Measurements from ENCODE around the gene AKAP6. TPM values are rescaled to one million over a fixed set of nuclear protein-coding genes. Genes with fewer than 3 reads are reported as not detected.

AKAP6 gene
- total RNA-seq, 1 experiment from 2014 or later: 2.3 TPM

DNA sequence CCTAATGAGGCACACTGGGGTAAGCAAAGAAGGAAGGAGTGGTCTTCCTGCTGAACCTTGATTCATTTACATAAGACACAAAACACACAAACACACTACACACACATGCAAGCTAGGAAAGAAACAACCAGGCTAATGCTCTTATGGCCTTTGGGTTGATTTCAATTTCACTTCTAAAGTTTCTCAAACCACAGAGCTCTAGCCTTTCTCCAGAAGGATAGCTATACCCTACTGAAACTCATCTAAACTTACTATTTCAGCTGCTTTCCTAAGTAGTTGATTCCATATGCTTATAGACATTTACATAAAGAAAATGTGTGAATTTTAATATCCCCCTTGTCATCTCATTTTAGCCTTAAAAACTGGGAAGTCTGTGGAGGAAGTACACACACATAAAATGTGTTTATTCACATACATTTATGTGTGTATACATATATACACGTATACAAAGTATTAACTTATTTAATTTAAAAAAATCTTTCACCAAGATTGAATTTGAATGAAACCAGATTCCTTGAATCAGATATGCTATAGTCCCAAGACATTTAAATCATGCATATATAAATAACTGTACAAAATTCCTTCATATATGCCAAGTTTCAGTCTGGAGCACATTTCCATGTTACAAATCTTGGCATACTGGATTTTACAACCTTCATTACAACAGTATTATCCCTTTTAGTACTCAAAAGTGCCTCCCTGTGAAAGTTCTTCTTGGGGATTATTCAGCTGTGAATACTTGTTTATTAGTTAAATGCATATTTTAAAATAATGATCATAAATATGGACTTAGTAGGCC, 377.8 kb downstream of the AKAP6 start:
- CTCF ChIA-PET: interaction anchor here (0.6 to 1.9 kb wide), 2 partner anchors 14 to 1086 kb away, joined by 3 to 5 read pairs; no protein-coding TSS in a partner anchor

DNA sequence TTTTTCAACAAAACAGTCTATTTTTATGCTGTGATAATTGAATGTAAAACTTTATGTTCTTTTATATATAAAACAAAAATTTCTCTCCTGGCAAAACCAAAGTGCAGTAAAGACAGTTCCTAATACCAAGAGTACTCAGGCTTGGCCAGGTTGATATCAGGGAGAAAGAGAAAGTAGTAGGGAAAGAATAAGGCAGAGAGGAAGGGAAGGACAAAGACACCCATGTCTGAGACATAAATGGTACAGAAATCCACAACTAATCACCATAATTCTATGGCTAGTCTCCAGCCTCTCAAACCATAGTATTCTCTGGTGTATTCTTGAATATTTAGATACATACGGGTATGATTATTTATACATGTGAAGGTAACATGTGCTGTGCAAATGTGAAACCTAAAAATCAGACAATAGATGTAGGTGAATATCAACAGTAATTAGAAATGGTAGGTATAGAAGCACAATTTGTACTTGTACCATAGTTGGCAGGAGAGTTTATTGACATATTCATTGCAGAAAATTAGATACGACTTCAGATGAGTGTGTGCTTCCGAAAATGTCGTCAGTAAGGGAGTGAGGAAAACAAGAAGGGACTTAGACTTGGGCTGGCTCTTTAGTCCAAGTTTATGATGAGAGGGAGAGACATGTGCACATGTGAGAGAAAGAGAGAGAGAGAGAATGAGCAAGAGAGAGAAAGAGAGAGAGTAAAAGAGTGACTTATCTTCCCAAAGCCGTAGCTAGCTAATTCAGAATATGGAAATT, 378.8 kb downstream of the AKAP6 start:
- peaks cover 6% of the 10 kb centered on the region for H3K4me1 Mint-ChIP-seq (ENCODE audit: insufficient read depth, unreplicated experiment)
- intact Hi-C loops (cut with micrococcal nuclease): no loop called here
- ChIA-PET POLR2A (no interaction called here), CTCF (interaction anchor here (0.8 kb wide), 1 partner anchor 189 kb away, joined by 3 read pairs; no protein-coding TSS in a partner anchor)
- TF ChIP-seq, protein P1, sequence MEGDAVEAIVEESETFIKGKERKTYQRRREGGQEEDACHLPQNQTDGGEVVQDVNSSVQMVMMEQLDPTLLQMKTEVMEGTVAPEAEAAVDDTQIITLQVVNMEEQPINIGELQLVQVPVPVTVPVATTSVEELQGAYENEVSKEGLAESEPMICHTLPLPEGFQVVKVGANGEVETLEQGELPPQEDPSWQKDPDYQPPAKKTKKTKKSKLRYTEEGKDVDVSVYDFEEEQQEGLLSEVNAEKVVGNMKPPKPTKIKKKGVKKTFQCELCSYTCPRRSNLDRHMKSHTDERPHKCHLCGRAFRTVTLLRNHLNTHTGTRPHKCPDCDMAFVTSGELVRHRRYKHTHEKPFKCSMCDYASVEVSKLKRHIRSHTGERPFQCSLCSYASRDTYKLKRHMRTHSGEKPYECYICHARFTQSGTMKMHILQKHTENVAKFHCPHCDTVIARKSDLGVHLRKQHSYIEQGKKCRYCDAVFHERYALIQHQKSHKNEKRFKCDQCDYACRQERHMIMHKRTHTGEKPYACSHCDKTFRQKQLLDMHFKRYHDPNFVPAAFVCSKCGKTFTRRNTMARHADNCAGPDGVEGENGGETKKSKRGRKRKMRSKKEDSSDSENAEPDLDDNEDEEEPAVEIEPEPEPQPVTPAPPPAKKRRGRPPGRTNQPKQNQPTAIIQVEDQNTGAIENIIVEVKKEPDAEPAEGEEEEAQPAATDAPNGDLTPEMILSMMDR (IDR thresholded peaks at IDR 0.05; ENCODE audit: unreplicated experiment): no peak
- H3K27ac Mint-ChIP-seq (ENCODE audit: low read depth, unreplicated experiment): no peak overlapping the region
- no peaks in the 10 kb centered on the region for H3K36me3 Mint-ChIP-seq (ENCODE audit: insufficient read depth, unreplicated experiment)
- BruUV-seq (replicated peaks): no TSS peak
- no peaks in the 10 kb centered on the region for H3K27me3 Mint-ChIP-seq (ENCODE audit: insufficient read depth, unreplicated experiment)
- no peaks in the 10 kb centered on the region for H3K9me3 Mint-ChIP-seq (ENCODE audit: unreplicated experiment)
- DNase-seq (ENCODE audit: unreplicated experiment): no peak
- no peak overlapping the region for H3K4me3 Mint-ChIP-seq (ENCODE audit: unreplicated experiment)

More for the DNA sequence above, 377.8 kb downstream of the AKAP6 start:
- Mint-ChIP-seq H3K27ac (ENCODE audit: low read depth, unreplicated experiment) (no peak overlapping the region), H3K36me3 (ENCODE audit: insufficient read depth, unreplicated experiment) (no peaks in the 10 kb centered on the region), H3K4me3 (ENCODE audit: unreplicated experiment) (no peak overlapping the region), H3K4me1 (ENCODE audit: insufficient read depth, unreplicated experiment) (peaks cover 6% of the 10 kb centered on the region), H3K9me3 (ENCODE audit: unreplicated experiment) (no peaks in the 10 kb centered on the region), H3K27me3 (ENCODE audit: insufficient read depth, unreplicated experiment) (no peaks in the 10 kb centered on the region)
- intact Hi-C loops (cut with micrococcal nuclease): no loop called here
- TF ChIP-seq, protein P1 (IDR thresholded peaks at IDR 0.05; ENCODE audit: unreplicated experiment): no peak
- BruUV-seq (replicated peaks): no TSS peak
- no peak for DNase-seq (ENCODE audit: unreplicated experiment)
- POLR2A ChIA-PET: no interaction called here

DNA sequence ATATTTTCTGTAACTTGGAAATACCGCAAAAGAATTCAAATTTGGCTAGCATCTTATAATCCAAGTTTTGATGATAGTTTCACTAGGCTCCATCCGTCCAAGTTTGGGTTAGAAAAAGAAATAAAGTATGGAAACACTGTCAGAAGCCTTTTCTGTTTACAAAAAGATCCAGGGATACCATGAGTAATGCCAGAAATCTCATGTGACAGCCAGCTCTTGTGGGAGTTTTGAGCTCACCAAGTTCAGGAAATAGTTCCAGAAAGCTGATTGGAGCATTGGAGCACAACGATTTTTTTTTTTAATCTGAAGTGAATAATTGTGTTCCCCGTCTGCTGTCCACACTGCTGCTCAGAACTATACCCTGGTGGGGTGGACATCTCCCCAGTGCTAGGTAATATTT, 379.9 kb downstream of the AKAP6 start:
- ChIA-PET CTCF (interaction anchor here (0.6 to 1.5 kb wide), 9 partner anchors 13 to 1083 kb away, joined by 3 to 4 read pairs (median 3); no protein-coding TSS in a partner anchor), POLR2A (interaction anchor here (0.7 kb wide), 1 partner anchor 519 kb away, joined by 3 read pairs; no protein-coding TSS in a partner anchor)
- TF ChIP-seq, protein P1 (IDR thresholded peaks at IDR 0.05; ENCODE audit: unreplicated experiment): no peak
- H3K27me3 Mint-ChIP-seq (ENCODE audit: insufficient read depth, unreplicated experiment): no peaks in the 10 kb centered on the region
- H3K4me3 Mint-ChIP-seq (ENCODE audit: unreplicated experiment): no peak overlapping the region
- no peaks in the 10 kb centered on the region for H3K9me3 Mint-ChIP-seq (ENCODE audit: unreplicated experiment)
- no peaks in the 10 kb centered on the region for H3K36me3 Mint-ChIP-seq (ENCODE audit: insufficient read depth, unreplicated experiment)
- no peak overlapping the region for H3K27ac Mint-ChIP-seq (ENCODE audit: low read depth, unreplicated experiment)
- H3K4me1 Mint-ChIP-seq (ENCODE audit: insufficient read depth, unreplicated experiment): peaks cover 6% of the 10 kb centered on the region
- peak; percentile 30 for DNase-seq (ENCODE audit: unreplicated experiment)
- intact Hi-C loops (cut with micrococcal nuclease): no loop called here
- no TSS peak for BruUV-seq (replicated peaks)

GRCh38 chr14:32710231-32710671, 381.2 kb downstream of the AKAP6 start:
- no peak for DNase-seq (ENCODE audit: unreplicated experiment)
- ChIA-PET CTCF (interaction anchor here (0.5 to 1.5 kb wide), 12 partner anchors 12 to 1085 kb away, joined by 3 to 5 read pairs (median 3); no protein-coding TSS in a partner anchor), POLR2A (no interaction called here)
- Mint-ChIP-seq H3K9me3 (ENCODE audit: unreplicated experiment) (no peaks in the 10 kb centered on the region), H3K27me3 (ENCODE audit: insufficient read depth, unreplicated experiment) (no peaks in the 10 kb centered on the region), H3K4me1 (ENCODE audit: insufficient read depth, unreplicated experiment) (peaks cover 6% of the 10 kb centered on the region), H3K36me3 (ENCODE audit: insufficient read depth, unreplicated experiment) (no peaks in the 10 kb centered on the region), H3K4me3 (ENCODE audit: unreplicated experiment) (no peak overlapping the region), H3K27ac (ENCODE audit: low read depth, unreplicated experiment) (no peak overlapping the region)
- TF ChIP-seq, protein P1 (IDR thresholded peaks at IDR 0.05; ENCODE audit: unreplicated experiment): no peak
- intact Hi-C loops (cut with micrococcal nuclease): loop anchor here (2.0 to 5.0 kb wide), 2 partner anchors 121 to 1387 kb away; no protein-coding TSS in a partner anchor
- BruUV-seq (replicated peaks): no TSS peak
